Endothelial cell of umbilical vein (primary cell): ENCODE results near the gene DNHD1. TPM values are rescaled to one million over a fixed set of nuclear protein-coding genes. Genes with fewer than 3 reads are reported as not detected.
A peak's percentile ranks its signal among the peaks of the same experiment; 100 is the strongest.

Experiments
- BruUV-seq: library from RNA; stranded (reverse); fragments of 400-500 nt; replicated peaks from 2 replicates; lab custom pipeline; 2021; lab: Mats Ljungman, UMichigan
- CTCF ChIA-PET: fragments of 300-600, 350-600 bp; sonication (Branson Sonifier 250); formaldehyde crosslinking; loops from one replicate; lab custom pipeline; 2021; ENCODE audit warnings: antibody characterized with exemption, inconsistent platforms; lab: Charles Lee
- POLR2A ChIA-PET: fragments of 300-600, 350-600 bp; sonication (Branson Sonifier 250); formaldehyde crosslinking; loops from one replicate; lab custom pipeline; 2021; ENCODE audit warnings: antibody characterized with exemption, inconsistent platforms; lab: Charles Lee
- DNase-seq: peaks from one replicate; pipeline ENCODE4 v3.0.0-alpha.2; 2011; ENCODE audit warnings: low read depth, low spot score
- FAIRE-seq: peaks from 2 replicates; lab custom pipeline; 2011; peaks lifted over from hg19 to GRCh38; lab: Jason Lieb, UNC
- H2AFZ ChIP-seq: 2 replicates; pipeline ENCODE4 v1.6.0; 2012; ENCODE audit warnings: low read depth, low read length, control low read depth, inconsistent platforms
- H3K27ac ChIP-seq: 2 replicates; pipeline ENCODE4 v1.5.1; 2011; ENCODE audit warnings: low read depth, mild to moderate bottlenecking, control low read depth, low read length, moderate library complexity; ENCODE audit not compliant: insufficient read depth
- H3K27me3 ChIP-seq, 2 experiments: 2 replicates each; pipeline versions ENCODE4 v1.6.0 to v1.6.1; 2011; ENCODE audit warnings: low read length in 2 of 2, mixed read lengths in 1 of 2; ENCODE audit not compliant: control insufficient read depth in 2 of 2, insufficient read depth in 2 of 2
- H3K36me3 ChIP-seq, 2 experiments: 2 replicates in 1 of 2; 3 replicates in 1 of 2; pipeline ENCODE4 v1.5.1; 2011; ENCODE audit warnings: low read length in 2 of 2, mild to moderate bottlenecking in 1 of 2, moderate library complexity in 1 of 2; ENCODE audit not compliant: control insufficient read depth in 2 of 2, insufficient read depth in 2 of 2; ENCODE audit errors: extremely low read depth in 1 of 2
- H3K4me1 ChIP-seq: 3 replicates; pipeline ENCODE4 v1.5.1; 2011; ENCODE audit warnings: mild to moderate bottlenecking, low read length; ENCODE audit not compliant: control insufficient read depth, insufficient read depth; ENCODE audit errors: extremely low read depth
- H3K4me2 ChIP-seq: 2 replicates; pipeline ENCODE4 v1.6.1; 2011; ENCODE audit warnings: low read length, control low read depth, mixed read lengths; ENCODE audit not compliant: insufficient read depth
- H3K4me3 ChIP-seq, 3 experiments: fragments of 200-600 bp in 1 of 3; sonication (generic), shearing (Covaris generic) in 1 of 3; replicated peaks in 1 of 3; 2 replicates each; pipeline ENCODE4 v1.5.1; 2011 to 2016; ENCODE audit warnings: control low read depth in 3 of 3, low read length in 3 of 3, mild to moderate bottlenecking in 2 of 3, inconsistent platforms in 1 of 3, low read depth in 1 of 3, moderate library complexity in 1 of 3; ENCODE audit not compliant: insufficient read depth in 1 of 3
- H3K79me2 ChIP-seq: 2 replicates; pipeline ENCODE4 v1.6.0; 2012; ENCODE audit warnings: low read length, inconsistent platforms; ENCODE audit not compliant: control insufficient read depth, insufficient read depth
- H3K9ac ChIP-seq: replicated peaks from 2 replicates; pipeline ENCODE3; 2011; ENCODE audit warnings: low read length, control low read depth; ENCODE audit not compliant: insufficient read depth; ENCODE audit errors: extremely low read depth
- H3K9me1 ChIP-seq: replicated peaks from 3 replicates; pipeline ENCODE4 v1.6.0; 2011; ENCODE audit warnings: mild to moderate bottlenecking, low read length; ENCODE audit not compliant: control insufficient read depth, insufficient read depth; ENCODE audit errors: extremely low read depth
- H3K9me3 ChIP-seq: replicated peaks from 2 replicates; pipeline ENCODE4 v1.5.1; 2012; ENCODE audit warnings: low read length, inconsistent platforms; ENCODE audit not compliant: control insufficient read depth, insufficient read depth
- H4K20me1 ChIP-seq: replicated peaks from 2 replicates; pipeline ENCODE3; 2011; ENCODE audit warnings: mild to moderate bottlenecking, low read length; ENCODE audit not compliant: control insufficient read depth, insufficient read depth; ENCODE audit errors: extremely low read depth
- JUN ChIP-seq: IDR thresholded peaks from 2 replicates; pipeline ENCODE4 v1.6.1; 2011; ENCODE audit warnings: borderline replicate concordance, low read depth; ENCODE audit not compliant: insufficient read length, insufficient read depth
- MAX ChIP-seq: IDR thresholded peaks from 2 replicates; pipeline ENCODE4 v1.6.1; 2011; ENCODE audit not compliant: insufficient read depth, insufficient read length
- POLR2A ChIP-seq: IDR thresholded peaks from 2 replicates; pipeline ENCODE4 v1.6.1; 2012; ENCODE audit warnings: low read depth, mild to moderate bottlenecking, control low read depth, low read length
- dilution Hi-C: fragments of 300-500 bp; cut with MboI; formaldehyde crosslinking; loops from one replicate; pipeline ENCODE4 v1.15.0; 2019; ENCODE audit warnings: low sequenced_read_pairs; ENCODE audit not compliant: extremely low pct_ligation_motif_present
- intact Hi-C: fragments of 100-400 bp; cut with micrococcal nuclease; formaldehyde crosslinking; loops from one replicate; pipeline ENCODE4 v1.10.0; 2022
- polyA plus RNA-seq, 4 experiments: library from polyadenylated mRNA; depleted of rRNA in 3 of 4; stranded (reverse) in 3 of 4; unstranded in 1 of 4; fragments of >200 nt; gene quantifications; 2 replicates each; pipeline versions ENCODE4 v1.2.1 to v1.2.3, GENCODE V29; 2011 to 2012; ENCODE audit warnings: missing spikeins in 1 of 4
- total RNA-seq: library from RNA; stranded (reverse); gene quantifications from 2 replicates; pipeline ENCODE4 v1.2.3, GENCODE V29; 2021
- TF ChIP-seq, protein P1 (sequence below), 2 donors: IDR thresholded peaks; 1 replicate in 1 of 2; 2 replicates in 1 of 2; pipeline ENCODE4 v1.5.1; 2011; ENCODE audit warnings: low read length in 2 of 2, mild to moderate bottlenecking in 2 of 2, moderate library complexity in 2 of 2, control low read depth in 1 of 2, inconsistent platforms in 1 of 2, low read depth in 1 of 2; ENCODE audit not compliant: insufficient read depth in 1 of 2; ENCODE audit errors: extremely low read depth in 1 of 2

The DNHD1 gene
- total and polyA plus RNA-seq, 2 donors (not counting 3 experiments of a cell fraction or from before 2014, with no cell fraction given), result 3.7 to 8.6 TPM

DNA sequence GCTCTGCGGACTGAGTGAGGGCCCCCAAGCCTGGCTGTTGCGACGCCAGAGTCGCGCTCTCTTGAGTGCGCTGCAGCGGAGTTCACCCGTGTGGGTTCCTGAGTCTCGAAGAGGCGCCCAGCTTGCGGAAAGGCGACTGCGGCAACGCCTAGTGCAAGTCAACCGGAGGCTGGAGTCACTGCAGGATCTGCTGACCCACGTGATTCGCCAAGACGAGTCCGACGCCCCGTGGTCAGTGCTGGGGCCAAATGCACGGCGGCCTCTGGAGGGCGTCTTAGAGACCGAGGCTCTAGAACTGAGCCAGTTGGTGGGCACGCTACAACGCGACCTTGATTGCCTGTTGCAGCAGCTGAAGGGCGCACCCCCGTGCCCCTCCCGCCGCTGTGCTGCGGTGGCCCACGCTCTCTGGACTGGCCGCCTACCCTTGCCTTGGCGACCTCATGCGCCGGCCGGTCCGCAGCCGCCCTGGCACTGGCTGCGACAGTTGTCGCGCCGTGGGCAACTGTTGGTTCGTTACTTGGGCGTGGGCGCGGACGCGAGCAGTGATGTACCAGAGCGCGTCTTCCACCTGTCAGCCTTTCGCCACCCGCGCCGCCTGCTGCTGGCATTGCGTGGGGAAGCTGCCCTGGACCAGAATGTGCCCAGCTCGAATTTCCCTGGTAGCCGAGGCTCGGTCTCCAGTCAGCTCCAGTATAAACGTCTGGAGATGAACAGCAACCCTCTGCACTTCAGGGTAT lies 73.8 kb downstream of the DNHD1 start:
- H4K20me1 ChIP-seq, result no peaks in the 10 kb centered on the region
- H3K9ac ChIP-seq, result no peak overlapping the region
- no peak overlapping the region for H3K4me3 ChIP-seq
- DNase-seq (no peak), FAIRE-seq (no peak)
- H3K4me1 ChIP-seq, result peaks cover 11% of the 10 kb centered on the region
- TF ChIP-seq, protein P1, sequence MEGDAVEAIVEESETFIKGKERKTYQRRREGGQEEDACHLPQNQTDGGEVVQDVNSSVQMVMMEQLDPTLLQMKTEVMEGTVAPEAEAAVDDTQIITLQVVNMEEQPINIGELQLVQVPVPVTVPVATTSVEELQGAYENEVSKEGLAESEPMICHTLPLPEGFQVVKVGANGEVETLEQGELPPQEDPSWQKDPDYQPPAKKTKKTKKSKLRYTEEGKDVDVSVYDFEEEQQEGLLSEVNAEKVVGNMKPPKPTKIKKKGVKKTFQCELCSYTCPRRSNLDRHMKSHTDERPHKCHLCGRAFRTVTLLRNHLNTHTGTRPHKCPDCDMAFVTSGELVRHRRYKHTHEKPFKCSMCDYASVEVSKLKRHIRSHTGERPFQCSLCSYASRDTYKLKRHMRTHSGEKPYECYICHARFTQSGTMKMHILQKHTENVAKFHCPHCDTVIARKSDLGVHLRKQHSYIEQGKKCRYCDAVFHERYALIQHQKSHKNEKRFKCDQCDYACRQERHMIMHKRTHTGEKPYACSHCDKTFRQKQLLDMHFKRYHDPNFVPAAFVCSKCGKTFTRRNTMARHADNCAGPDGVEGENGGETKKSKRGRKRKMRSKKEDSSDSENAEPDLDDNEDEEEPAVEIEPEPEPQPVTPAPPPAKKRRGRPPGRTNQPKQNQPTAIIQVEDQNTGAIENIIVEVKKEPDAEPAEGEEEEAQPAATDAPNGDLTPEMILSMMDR (IDR thresholded peaks at IDR 0.05; ENCODE audit: extremely low read depth in 1 of 2, insufficient read depth in 1 of 2, low read depth in 1 of 2, low read length in 2 of 2), result peak in 1 of 2 donors; percentile 49
- TF ChIP-seq JUN (no peak), MAX (peak; percentile 28), POLR2A (no peak)
- no peaks in the 10 kb centered on the region for H3K36me3 ChIP-seq
- dilution Hi-C loops (no loop called here), intact Hi-C loops (no loop called here)
- no peaks in the 10 kb centered on the region for H3K9me1 ChIP-seq
- H3K9me3 ChIP-seq, result no peaks in the 10 kb centered on the region
- no peak overlapping the region for H3K4me2 ChIP-seq
- ChIA-PET CTCF (interaction anchor here (0.9 to 1.4 kb wide), 3 partner anchors 11 to 47 kb away, joined by 3 to 5 read pairs (median 3); no protein-coding TSS in a partner anchor), POLR2A (no interaction called here)
- H2AFZ ChIP-seq, result no peak overlapping the region
- no peaks in the 10 kb centered on the region for H3K79me2 ChIP-seq
- no peak overlapping the region for H3K27ac ChIP-seq
- no TSS peak for BruUV-seq
- H3K27me3 ChIP-seq, result no peaks in the 10 kb centered on the region
